HK-2 (cell line): Measurements from ENCODE around the gene BIN1.

Source experiments
- DNase-seq: peaks from one replicate; pipeline ENCODE4 v3.0.0-alpha.2; 2018; ENCODE audit not compliant: unreplicated experiment

Gene BIN1

DNA sequence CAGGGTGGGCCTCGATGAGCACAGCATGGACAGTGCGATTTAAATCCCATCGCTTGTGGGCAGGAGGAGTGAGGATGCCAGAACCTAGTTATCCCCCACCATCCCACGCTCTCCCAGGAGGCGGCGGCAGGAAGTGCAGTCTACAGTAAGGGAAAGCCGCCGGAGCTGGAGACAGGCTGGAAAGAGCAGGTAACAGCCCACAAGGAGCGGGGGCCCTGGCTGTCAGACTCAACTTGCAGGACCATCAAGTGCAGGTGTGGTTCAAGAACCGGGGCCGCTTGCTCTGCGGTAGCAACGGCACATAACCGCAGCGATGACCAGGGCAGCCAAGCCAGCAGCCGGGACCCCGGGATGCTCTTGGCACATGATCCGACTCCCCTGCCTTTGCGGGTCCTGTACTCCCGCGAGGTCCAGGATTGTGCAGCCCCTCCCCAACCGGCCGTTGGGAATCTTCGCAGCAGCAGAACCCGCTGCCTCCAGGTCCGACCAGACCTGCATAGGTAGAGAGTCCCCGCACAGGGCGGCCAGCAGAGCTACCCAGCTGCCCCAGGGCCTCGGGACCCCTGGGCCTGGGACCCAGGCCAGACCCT lies 82.1 kb downstream of the BIN1 start:
- DNase-seq: peak; percentile 31

GRCh38 chr2:127023504-127023903 lies 83.5 kb downstream of the BIN1 start:
- DNase-seq: no peak

DNA sequence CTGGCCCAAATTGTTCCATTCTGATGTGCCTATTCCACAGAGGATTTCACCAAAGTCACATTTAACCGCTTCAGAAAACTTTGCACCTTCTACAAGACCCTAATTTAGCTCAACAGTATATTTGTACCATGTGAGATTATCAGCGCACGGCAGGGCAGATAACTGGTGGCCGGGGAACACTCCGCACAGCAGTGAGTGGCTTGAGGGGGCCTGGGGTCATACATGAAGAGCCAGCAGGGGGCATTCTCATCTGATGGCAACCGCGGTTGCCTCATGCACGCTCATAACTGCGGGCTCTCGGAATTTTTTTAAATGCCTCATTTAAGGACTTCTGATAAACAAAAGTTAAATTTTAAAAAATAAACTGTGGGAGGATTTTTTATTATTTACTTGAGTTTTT lies 84.1 kb downstream of the BIN1 start:
- DNase-seq: no peak

DNA sequence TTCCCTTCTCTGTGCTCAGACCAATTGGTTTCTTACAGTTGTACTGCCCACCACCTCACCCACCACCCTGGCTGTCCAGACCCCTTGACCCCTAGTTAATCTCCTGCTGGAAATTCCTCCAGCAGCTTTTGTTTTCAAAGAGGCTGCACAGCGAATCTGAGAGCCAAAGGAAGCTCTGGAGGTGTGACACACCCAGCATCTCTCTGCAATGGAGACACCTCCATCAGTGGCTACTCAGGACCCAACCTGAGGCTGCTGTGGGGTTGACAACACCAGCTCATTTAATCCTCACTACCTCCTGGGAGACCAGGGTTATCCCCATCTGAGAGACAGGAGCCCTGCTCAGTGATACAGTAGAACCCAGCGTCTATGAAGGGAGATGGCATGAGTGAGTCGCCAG lies 86.4 kb downstream of the BIN1 start:
- no peak for DNase-seq

- no peak for DNase-seq
These were observed 89.4 kb downstream of the BIN1 start for GRCh38 chr2:127017548-127017947.

DNA sequence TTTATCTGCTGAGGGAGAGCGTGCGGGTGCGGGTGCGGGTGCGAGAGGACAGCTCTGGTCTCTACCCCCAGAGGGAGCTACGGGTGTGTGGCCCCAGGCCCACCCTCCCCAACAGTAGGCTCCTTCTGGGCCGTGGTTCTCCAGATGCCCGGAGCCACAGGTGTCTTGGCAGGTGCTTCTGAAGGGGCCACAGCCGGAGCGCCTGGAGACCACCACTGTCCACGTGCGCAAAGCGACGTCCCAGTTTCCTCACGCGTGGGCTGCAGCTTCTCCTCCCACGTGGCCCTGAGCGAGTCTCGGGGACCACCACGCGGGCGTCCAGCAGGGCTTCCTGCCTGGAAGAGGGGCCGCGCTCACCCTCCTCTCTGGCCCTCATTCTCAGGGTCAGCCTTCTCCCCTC lies 90.6 kb downstream of the BIN1 start:
- no peak for DNase-seq

DNA sequence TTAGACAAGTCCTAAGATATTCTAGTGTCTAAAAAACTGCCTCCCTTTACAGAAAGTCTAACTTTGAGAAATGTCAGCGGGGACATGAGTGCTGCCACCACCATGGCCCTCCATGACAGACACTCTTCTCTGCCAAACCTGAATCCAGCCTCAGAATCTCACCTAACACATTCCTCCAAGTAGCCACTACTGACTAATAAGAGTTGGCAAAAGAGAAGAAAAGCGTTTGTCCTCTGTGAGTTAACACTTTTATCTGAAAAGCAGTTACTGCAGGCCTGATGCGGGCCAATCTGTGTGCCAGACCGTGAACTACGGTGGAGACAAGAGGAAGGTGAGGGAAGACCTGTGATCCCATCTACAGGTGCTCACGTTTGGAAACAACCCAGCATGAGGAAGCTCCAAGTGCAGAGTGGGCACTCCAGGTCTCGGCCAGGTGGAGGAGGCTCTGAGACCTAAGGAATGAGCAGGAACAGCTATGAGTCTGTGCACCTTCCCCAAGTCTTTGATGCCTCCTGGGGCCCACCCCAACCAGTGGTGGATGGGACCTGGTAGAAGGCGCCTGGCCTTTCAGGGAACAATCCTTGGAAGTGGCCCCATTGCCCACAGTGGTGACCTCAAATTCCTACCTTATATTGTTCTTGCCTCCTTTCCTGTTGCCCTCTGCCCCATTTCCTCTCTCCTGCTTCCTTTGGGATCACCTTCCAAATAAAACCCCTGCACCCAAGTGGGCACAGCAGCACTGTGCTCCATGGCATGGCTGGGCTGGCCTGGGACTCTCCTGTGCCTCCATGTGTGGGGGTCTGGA lies 91.6 kb downstream of the BIN1 start:
- no peak for DNase-seq

DNA sequence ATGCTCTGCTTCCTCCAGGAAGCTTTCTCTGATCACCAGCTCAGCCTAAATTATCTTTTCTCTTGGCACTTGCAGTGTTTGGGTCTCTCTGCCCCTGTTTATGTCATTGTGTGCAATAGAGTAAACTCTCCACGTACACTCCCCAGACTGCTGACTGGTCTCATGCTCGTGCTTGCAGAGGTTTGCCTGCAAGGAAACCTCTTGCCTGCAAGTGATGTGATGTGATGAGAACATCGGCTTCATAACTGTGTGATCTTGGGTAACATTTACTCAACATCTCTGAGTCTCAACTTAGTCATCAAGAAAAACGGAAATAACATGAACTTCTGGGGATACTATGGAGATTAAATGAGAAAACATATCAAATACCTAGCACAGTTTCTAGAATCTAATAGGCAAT lies 92.3 kb downstream of the BIN1 start:
- no peak for DNase-seq

GRCh38 chr2:127014224-127014623 lies 92.7 kb downstream of the BIN1 start:
- DNase-seq: no peak

DNA sequence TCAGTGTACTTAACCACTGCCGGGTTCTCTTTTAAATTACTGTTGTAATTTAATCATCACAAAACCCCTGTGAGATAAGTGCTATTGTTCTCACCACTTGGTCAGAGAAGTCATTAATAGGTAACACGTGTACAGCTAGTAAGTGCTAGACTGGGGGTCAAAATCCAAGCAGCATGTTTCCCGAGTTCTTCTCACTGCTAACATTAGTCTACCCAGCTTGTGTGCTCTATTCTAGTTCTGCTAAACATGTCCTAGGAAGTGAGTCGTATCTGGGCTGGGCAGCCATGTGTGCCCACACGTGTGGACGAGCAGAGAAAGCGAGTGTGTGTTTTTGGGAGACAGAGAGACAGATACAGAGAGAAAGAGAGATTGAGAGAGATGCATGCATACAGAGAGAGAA lies 94.1 kb downstream of the BIN1 start:
- no peak for DNase-seq

DNA sequence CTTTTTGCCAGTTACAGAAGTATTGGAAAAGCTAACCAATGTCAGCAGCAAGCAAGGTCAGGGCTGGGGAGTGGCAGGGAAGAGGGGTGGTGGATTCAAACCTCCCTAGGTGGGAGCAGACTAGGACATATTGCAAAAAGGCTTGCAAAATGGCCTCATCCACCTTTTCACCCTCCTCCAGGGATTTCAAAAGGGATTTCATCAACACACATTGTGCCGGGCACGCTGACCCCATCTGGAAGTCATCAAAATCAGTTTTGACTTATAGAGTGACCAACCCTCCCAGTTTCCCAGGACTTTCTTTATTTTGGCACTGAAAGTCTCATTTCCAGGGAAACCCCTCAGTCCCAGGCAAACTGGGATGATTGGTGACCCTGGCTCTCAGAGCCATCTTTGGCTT lies 94.7 kb downstream of the BIN1 start:
- no peak for DNase-seq

- DNase-seq: no peak
These were observed 95.2 kb downstream of the BIN1 start for GRCh38 chr2:127011796-127012195.

- no peak for DNase-seq
These were observed 95.7 kb downstream of the BIN1 start for GRCh38 chr2:127011231-127011661.

DNA sequence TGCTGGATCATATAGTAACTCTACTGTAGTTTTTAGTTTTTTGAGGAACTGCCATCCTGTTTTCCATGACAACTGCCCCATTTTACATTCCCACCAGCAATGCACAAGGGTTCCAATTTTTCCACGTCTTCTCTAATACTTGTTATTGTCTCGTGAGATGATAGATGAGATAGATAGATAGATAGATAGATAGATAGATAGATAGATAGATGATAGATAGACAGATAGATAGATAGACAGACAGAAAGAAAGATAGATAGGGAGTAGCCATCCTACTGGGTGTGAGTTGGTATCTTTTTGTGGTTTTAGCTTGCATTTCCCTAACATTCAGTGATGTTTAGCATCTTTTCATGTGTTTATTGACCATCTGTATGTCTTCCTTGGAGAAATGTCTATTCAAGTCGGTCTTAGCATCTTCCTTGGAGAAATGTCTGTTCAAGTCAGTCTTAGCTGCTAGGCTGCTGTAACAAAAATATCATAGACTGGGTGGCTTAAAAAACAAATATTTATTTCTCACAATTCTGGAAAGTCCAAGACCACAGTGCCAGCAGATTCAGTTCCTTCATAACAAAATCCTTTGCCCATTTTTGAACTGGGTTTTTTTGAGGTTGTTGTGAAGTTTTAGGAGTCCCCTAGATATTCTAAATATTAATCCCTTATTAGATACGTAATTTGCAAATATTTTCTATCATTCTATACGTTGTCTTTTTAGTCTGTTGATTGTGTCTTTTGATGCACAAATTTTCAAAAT lies 98.5 kb downstream of the BIN1 start:
- DNase-seq: no peak

GRCh38 chr2:127007652-127008051 lies 99.3 kb downstream of the BIN1 start:
- DNase-seq: no peak

GRCh38 chr2:127006962-127007361 lies 100.0 kb downstream of the BIN1 start:
- no peak for DNase-seq

DNA sequence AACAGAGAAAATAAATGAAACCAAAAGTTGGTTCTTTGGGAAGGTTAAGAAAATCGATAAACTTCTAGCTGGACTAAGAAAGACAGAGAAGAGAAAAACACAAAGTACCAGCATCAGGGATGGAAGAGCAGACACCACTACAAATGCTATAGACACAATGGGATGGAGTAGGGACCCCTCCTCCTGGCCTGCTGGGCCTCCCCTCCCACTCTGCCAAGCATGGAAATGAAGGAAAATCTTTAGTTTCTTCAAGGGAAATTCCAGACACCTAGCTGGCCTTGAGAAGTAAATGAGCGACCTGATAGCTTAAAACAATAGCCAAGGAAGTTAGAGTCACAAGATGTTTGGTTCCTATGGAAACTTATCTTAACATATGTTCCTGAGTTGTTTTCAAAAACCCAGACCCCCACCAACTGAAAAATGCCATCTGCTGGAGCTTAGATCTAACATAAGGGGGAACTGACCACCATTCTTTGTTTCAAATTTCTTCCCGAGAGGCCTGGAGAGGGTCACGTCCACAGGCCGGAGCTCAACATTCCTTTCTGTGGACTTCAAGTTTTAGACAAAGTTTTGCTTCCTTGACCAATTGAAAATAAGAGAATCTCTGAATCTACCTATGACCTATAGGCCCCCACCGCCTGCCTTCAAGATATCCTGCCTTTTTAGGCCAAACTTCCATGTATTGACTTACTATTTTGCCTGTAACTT lies 101.9 kb downstream of the BIN1 start:
- DNase-seq: no peak

DNA sequence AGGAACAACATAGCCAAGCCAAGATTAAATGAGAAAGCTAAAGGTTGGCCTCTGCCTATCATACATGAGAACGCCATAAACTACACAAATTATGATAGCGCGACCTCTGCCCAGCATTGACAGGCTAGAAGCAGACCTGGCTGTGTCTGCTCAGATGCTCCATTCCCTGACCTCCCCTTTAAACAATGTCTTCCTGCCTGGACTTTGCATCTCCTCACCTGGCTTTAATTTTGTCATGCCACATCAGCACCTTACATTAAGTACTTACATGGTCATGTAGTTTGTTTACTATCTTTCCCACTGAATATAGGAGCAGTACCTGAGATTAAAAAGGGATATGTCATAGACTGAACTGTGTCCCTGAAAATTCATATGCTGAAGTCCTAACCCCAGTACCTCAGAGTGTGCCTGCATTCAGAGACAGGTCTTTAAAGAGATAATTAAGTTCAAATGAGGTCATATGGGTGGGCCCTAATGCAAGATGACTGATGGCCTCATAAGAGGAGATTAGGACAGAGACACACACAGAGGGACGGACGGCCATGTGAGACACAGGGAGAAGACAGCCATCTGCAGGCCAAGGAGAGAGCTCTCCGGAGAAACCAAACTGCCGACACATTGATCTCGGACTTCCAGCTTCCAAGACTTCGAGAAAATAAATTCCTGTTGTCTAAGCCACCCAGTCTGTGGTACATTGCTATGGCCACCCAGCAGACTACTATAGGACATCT lies 103.7 kb downstream of the BIN1 start:
- no peak for DNase-seq

DNA sequence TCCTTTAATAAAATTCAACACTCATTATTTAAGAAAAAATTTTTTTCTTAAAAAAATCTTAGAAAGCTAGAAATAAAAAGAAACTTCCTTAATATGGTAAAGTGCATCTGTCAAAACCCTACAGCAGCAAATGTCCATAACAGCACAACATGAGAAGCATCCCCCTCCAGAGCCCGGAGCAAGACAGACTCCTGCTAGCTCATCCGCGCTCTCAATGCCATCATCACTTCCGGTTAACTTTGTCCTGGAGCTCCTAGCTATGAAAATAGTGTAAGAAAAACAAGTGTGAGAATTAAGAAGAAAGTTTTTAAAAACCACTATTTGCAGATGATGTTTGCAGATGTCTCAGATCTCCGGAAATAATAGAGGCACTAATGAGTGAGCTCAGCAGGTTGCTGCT lies 105.2 kb downstream of the BIN1 start:
- no peak for DNase-seq

GRCh38 chr2:127000937-127001336 lies 106.0 kb downstream of the BIN1 start:
- no peak for DNase-seq

DNA sequence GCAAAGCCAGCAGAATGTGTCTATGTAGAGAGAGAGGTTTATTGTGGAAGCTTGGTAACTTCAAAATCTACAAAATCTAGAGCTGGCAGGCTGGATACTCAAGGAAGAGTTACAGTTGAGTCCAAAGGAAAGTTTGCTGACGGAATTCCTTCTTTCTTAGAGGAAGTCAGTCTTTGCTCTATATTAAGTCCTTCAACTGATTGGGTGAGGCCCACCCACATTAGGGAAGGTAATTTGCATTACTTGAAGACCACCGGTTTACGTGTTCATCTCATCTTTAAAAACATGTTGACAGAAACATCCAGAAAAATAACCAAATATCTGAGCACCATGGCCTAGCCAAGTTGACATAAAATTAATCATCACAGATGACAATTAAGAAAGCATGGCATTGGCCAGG lies 106.8 kb downstream of the BIN1 start:
- DNase-seq: no peak
